ENCODE data around the gene TNFRSF12A.

GRCh38 chr16:2985893-2986355 lies 34.2 kb upstream of the TNFRSF12A start:
- TF ChIP-seq CTCF (IDR thresholded peaks at IDR 0.05; ENCODE audit: low read depth, low read length) (no peak), EZH2phosphoT487 (IDR thresholded peaks at IDR 0.05; ENCODE audit: low read depth) (no peak)
